22Rv1 (cell line): ENCODE results near the gene MCFD2.

Source experiments
- CTCF ChIP-seq: fragments of 450-650 bp; IDR thresholded peaks from 2 replicates; pipeline ENCODE4 v1.5.1; 2017; ENCODE audit warnings: mild to moderate bottlenecking
- ZFX ChIP-seq: fragments of 450-650 bp; IDR thresholded peaks from 2 replicates; pipeline ENCODE4 v1.6.1; 2017; ENCODE audit warnings: antibody characterized with exemption, borderline replicate concordance

DNA sequence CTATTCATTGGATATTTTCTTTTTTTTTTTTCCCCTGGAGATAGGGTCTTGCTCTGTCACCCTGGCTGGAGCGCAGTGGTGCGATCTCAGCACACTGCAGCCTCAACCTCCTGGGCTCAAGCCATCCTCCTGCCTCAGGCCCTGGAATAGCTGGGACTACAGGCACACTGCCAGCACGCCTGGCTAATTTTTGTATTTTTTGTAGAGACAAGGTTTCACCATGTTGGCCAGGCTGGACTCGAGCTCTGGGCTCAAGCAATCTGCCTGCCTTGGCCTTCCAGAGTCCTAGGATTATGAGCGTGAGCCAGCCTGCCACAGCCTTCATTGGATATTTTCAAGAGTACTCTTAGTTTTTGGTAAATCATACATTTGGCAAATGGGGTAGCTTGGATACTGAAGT is 9.0 kb upstream of the MCFD2 start:
- TF ChIP-seq CTCF (no peak), ZFX (no peak)
